HepG2 (cell line): ENCODE results near the gene FGGY. TPM values are rescaled to one million over a fixed set of nuclear protein-coding genes. Genes with fewer than 3 reads are reported as not detected.
A peak's percentile ranks its signal among the peaks of the same experiment; 100 is the strongest.

Source experiments
- ATM ChIP-seq: fragments of 450-650 bp; IDR thresholded peaks from 2 replicates; pipeline ENCODE4 v1.7.1; 2017; ENCODE audit warnings: mild to moderate bottlenecking, borderline replicate concordance
- BCL3 ChIP-seq: sonication (generic); formaldehyde crosslinking; IDR thresholded peaks from 2 replicates; pipeline ENCODE4 v1.5.1; 2020; ENCODE audit warnings: mild to moderate bottlenecking, missing genetic modification reagents, moderate library complexity
- CBX2 ChIP-seq, 2 experiments: fragments of 200-600 bp in 1 of 2; sonication (generic); formaldehyde crosslinking in 1 of 2; IDR thresholded peaks; 2 replicates each; pipeline versions ENCODE4 v1.7.0 to v1.8.1; 2018 to 2022; ENCODE audit warnings: low read depth in 2 of 2, low read length in 1 of 2, mild to moderate bottlenecking in 1 of 2, missing genetic modification reagents in 1 of 2
- CREM ChIP-seq, 2 experiments: sonication (generic) in 1 of 2; formaldehyde crosslinking in 1 of 2; IDR thresholded peaks; 2 replicates each; pipeline versions ENCODE4 v1.4.0 to v1.6.1; 2016 to 2020; ENCODE audit warnings: antibody characterized with exemption in 1 of 2, mild to moderate bottlenecking in 1 of 2, missing genetic modification reagents in 1 of 2
- CSRNP1 ChIP-seq: sonication (generic); formaldehyde crosslinking; IDR thresholded peaks from 2 replicates; pipeline ENCODE4 v1.8.1; 2023; ENCODE audit warnings: mild to moderate bottlenecking, missing genetic modification reagents
- FOXO4 ChIP-seq: sonication (generic); formaldehyde crosslinking; conservative IDR thresholded peaks from 2 replicates; pipeline ENCODE4 v1.8.1; 2023; ENCODE audit warnings: missing genetic modification reagents
- GATA4 ChIP-seq: sonication (generic); IDR thresholded peaks from 2 replicates; pipeline ENCODE4 v1.6.1; 2016; ENCODE audit warnings: antibody characterized with exemption, low read depth, borderline replicate concordance
- GPN1 ChIP-seq: sonication (generic); formaldehyde crosslinking; IDR thresholded peaks from 2 replicates; pipeline ENCODE4 v1.5.1; 2020; ENCODE audit warnings: missing genetic modification reagents, borderline replicate concordance
- HCFC1 ChIP-seq: fragments of 150-350 bp; IDR thresholded peaks from 2 replicates; pipeline ENCODE4 v1.6.1; 2014; ENCODE audit warnings: low read depth, low read length
- HES4 ChIP-seq: sonication (generic); formaldehyde crosslinking; IDR thresholded peaks from 2 replicates; pipeline ENCODE4 v1.9.0; 2021; ENCODE audit warnings: mild to moderate bottlenecking, missing genetic modification reagents, borderline replicate concordance
- KLF6 ChIP-seq: IDR thresholded peaks from 2 replicates; pipeline ENCODE4 v1.8.0; 2016; ENCODE audit warnings: missing biosample characterization, missing genetic modification reagents
- POLR2AphosphoS5 ChIP-seq: IDR thresholded peaks from 2 replicates; pipeline ENCODE4 v1.6.1; 2012; ENCODE audit warnings: low read depth, low read length
- RBAK ChIP-seq: sonication (generic); formaldehyde crosslinking; IDR thresholded peaks from 2 replicates; pipeline ENCODE4 v1.5.1; 2020; ENCODE audit warnings: mild to moderate bottlenecking, missing genetic modification reagents
- RBFOX2 ChIP-seq: fragments of 200-400 bp; formaldehyde crosslinking; IDR thresholded peaks from 2 replicates; pipeline ENCODE4 v1.6.1; 2017; ENCODE audit warnings: low read depth, mild to moderate bottlenecking, low read length
- SOX13 ChIP-seq, 3 experiments: fragments of 450-650 bp in 1 of 3; sonication (generic) in 1 of 3; formaldehyde crosslinking in 1 of 3; IDR thresholded peaks in 2 of 3; conservative IDR thresholded peaks in 1 of 3; 2 replicates each; pipeline versions ENCODE4 v1.5.0 to v1.6.1; 2016 to 2020; ENCODE audit warnings: antibody characterized with exemption in 1 of 3, mild to moderate bottlenecking in 1 of 3, missing compliant biosample characterization in 1 of 3, missing genetic modification reagents in 1 of 3, moderate library complexity in 1 of 3
- ZBTB10 ChIP-seq: sonication (generic); formaldehyde crosslinking; IDR thresholded peaks from 2 replicates; pipeline ENCODE4 v1.4.0; 2020; ENCODE audit warnings: missing genetic modification reagents, borderline replicate concordance
- ZNF138 ChIP-seq: sonication (generic); formaldehyde crosslinking; IDR thresholded peaks from 2 replicates; pipeline ENCODE4 v1.5.0; 2020; ENCODE audit warnings: mild to moderate bottlenecking, low read depth, missing genetic modification reagents
- ZNF205 ChIP-seq: IDR thresholded peaks from 2 replicates; pipeline ENCODE4 v1.6.1; 2018; ENCODE audit warnings: missing biosample characterization, missing genetic modification reagents
- ZNF234 ChIP-seq: sonication (generic); formaldehyde crosslinking; conservative IDR thresholded peaks from 2 replicates; pipeline ENCODE4 v1.5.1; 2020; ENCODE audit warnings: mild to moderate bottlenecking, missing genetic modification reagents
- ZNF30 ChIP-seq: sonication (generic); formaldehyde crosslinking; IDR thresholded peaks from 2 replicates; pipeline ENCODE4 v1.5.0; 2020; ENCODE audit warnings: mild to moderate bottlenecking, missing genetic modification reagents
- ZNF775 ChIP-seq: sonication (generic); formaldehyde crosslinking; IDR thresholded peaks from 2 replicates; pipeline ENCODE4 v1.4.0; 2020; ENCODE audit warnings: missing genetic modification reagents, mild to moderate bottlenecking, moderate library complexity, borderline replicate concordance
- ZNF792 ChIP-seq: IDR thresholded peaks from 2 replicates; pipeline ENCODE4 v1.6.1; 2016
- ZNF850 ChIP-seq: sonication (generic); formaldehyde crosslinking; conservative IDR thresholded peaks from 2 replicates; pipeline ENCODE4 v1.9.0; 2021; ENCODE audit warnings: mild to moderate bottlenecking, missing genetic modification reagents
- ZSCAN29 ChIP-seq: sonication (generic); formaldehyde crosslinking; conservative IDR thresholded peaks from 2 replicates; pipeline ENCODE4 v1.4.0; 2020; ENCODE audit warnings: mild to moderate bottlenecking, missing genetic modification reagents
- polyA plus RNA-seq, 8 experiments: library from polyadenylated mRNA; depleted of rRNA in 3 of 8; stranded (reverse) in 7 of 8; unstranded in 1 of 8; fragments of >200 nt; fragmentation: Illumina TruSeq in 4 of 8; extraction: Trizol in 4 of 8; gene quantifications; 2 replicates each; pipeline versions ENCODE4 v1.2.1 to v1.2.3, GENCODE V29; 2011 to 2016; ENCODE audit warnings: low read depth in 4 of 8, missing spikeins in 1 of 8, mixed read lengths in 1 of 8; ENCODE audit not compliant: insufficient read depth in 1 of 8
- total RNA-seq, 5 experiments: library from RNA; depleted of rRNA; stranded (reverse); fragments of >200 nt; fragmentation: Illumina TruSeq; extraction: Trizol; gene quantifications; 2 replicates each; pipeline ENCODE4 v1.2.3, GENCODE V29; 2016; ENCODE audit warnings: low read depth in 1 of 5

Gene FGGY
- total and polyA plus RNA-seq, 2 of the 13 experiments (the other 11 are each of a cell fraction or from before 2014, with no cell fraction given): 15.7 to 27.5 TPM

GRCh38 chr1:59436637-59437036, 139.7 kb downstream of the FGGY start (continued):
- TF ChIP-seq SOX13 (IDR thresholded peaks at IDR 0.05) (no peak), SOX13 (CRISPR knock-in tag; conservative IDR thresholded peaks at IDR 0.05 in 1 of 2, IDR thresholded peaks at IDR 0.05 in 1 of 2) (peak in 1 of 2 experiments; percentile 74; a peak in 1 of 4 replicates), CBX2 (IDR thresholded peaks at IDR 0.05; ENCODE audit: low read depth, low read length) (no peak), CBX2 (CRISPR knock-in tag; IDR thresholded peaks at IDR 0.05; ENCODE audit: low read depth) (no peak), BCL3 (0 out of 2 replicates have a peak, but pooled peaks have one; percentile 33), ZNF30 (no peak), RBAK (CRISPR knock-in tag) (no peak), ZNF775 (no peak), FOXO4 (CRISPR knock-in tag) (no peak), ZNF850 (CRISPR knock-in tag) (no peak), HES4 (CRISPR knock-in tag) (no peak), HCFC1 (no peak), RBFOX2 (no peak), CREM (IDR thresholded peaks at IDR 0.05) (no peak), CREM (CRISPR knock-in tag; IDR thresholded peaks at IDR 0.05) (no peak), ATM (no peak), ZNF205 (CRISPR knock-in tag) (no peak), ZNF792 (no peak), ZNF234 (no peak), GATA4 (no peak), ZBTB10 (CRISPR knock-in tag) (0 out of 2 replicates have a peak, but pooled peaks have one; percentile 28), ZSCAN29 (CRISPR knock-in tag) (no peak), CSRNP1 (CRISPR knock-in tag) (no peak), POLR2AphosphoS5 (no peak), GPN1 (CRISPR knock-in tag) (no peak), ZNF138 (no peak), KLF6 (CRISPR knock-in tag) (no peak)
